K562 (cell line): ENCODE data around the gene CREB5. TPM values are rescaled to one million over a fixed set of nuclear protein-coding genes. Genes with fewer than 3 reads are reported as not detected.

Experiments
- ATAC-seq: fragments of 200-7000 bp; cut with Tn5 transposase; 3 replicates; pipeline ENCODE4 v1.9.1; 2020; ENCODE audit warnings: moderate library complexity
- BruUV-seq: library from RNA; stranded (reverse); fragments of 400-500 nt; replicated peaks from 2 replicates; lab custom pipeline; 2021; lab: Mats Ljungman, UMichigan
- CTCF ChIA-PET: fragments of 300-600 bp; formaldehyde crosslinking; extraction: SDS; loops from one replicate; lab custom pipeline; 2021; ENCODE audit warnings: low intra/inter-chr PET ratio; lab: Yijun Ruan, JAX
- POLR2A ChIA-PET: fragments of 300-600, 350-650 bp; sonication (Branson Sonifier 250); formaldehyde crosslinking; extraction: SDS; loops from one replicate; lab custom pipeline; 2021; ENCODE audit warnings: antibody characterized with exemption, inconsistent platforms; lab: Yijun Ruan, JAX
- DNase-seq, 4 experiments: peaks; one replicate each; pipeline versions ENCODE4 v3.0.0 to v3.0.0-alpha.2; 2011 to 2018; ENCODE audit warnings: low spot score in 3 of 4, mixed read lengths in 3 of 4; ENCODE audit errors: extremely low read depth in 1 of 4
- FAIRE-seq: peaks from 2 replicates; lab custom pipeline; 2011; peaks lifted over from hg19 to GRCh38; lab: Jason Lieb, UNC
- H2AFZ ChIP-seq: 2 replicates; pipeline ENCODE4 v1.6.0; 2011; ENCODE audit warnings: low read depth, low read length, control low read depth, inconsistent platforms
- H3K27ac ChIP-seq: fragments of 200-600 bp; 3 replicates; pipeline ENCODE4 v1.8.0; 2011; ENCODE audit warnings: low read depth, mild to moderate bottlenecking, control low read depth, inconsistent platforms, low read length, moderate library complexity, mixed read lengths; ENCODE audit errors: extremely low read depth
- H3K27me3 ChIP-seq, 2 experiments: fragments of 300-600 bp in 1 of 2; 2 replicates in 1 of 2; 3 replicates in 1 of 2; pipeline versions ENCODE4 v1.6.0 to v1.8.0; 2011; ENCODE audit warnings: inconsistent platforms in 2 of 2, low read length in 2 of 2, mild to moderate bottlenecking in 1 of 2, mixed read lengths in 1 of 2, moderate library complexity in 1 of 2; ENCODE audit not compliant: control insufficient read depth in 2 of 2, insufficient read depth in 2 of 2
- H3K36me3 ChIP-seq: fragments of 300-600 bp; 3 replicates; pipeline ENCODE4 v1.8.0; 2011; ENCODE audit warnings: mild to moderate bottlenecking, low read length, inconsistent platforms; ENCODE audit not compliant: control insufficient read depth, insufficient read depth
- H3K4me1 ChIP-seq, 2 experiments: fragments of 200-600 bp in 1 of 2; replicated peaks in 1 of 2; 2 replicates in 1 of 2; 3 replicates in 1 of 2; pipeline versions ENCODE4 v1.5.1 to v1.8.0; 2011; ENCODE audit warnings: inconsistent platforms in 2 of 2, low read length in 2 of 2, mild to moderate bottlenecking in 1 of 2, mixed read lengths in 1 of 2, moderate library complexity in 1 of 2; ENCODE audit not compliant: control insufficient read depth in 2 of 2, insufficient read depth in 2 of 2
- H3K4me2 ChIP-seq: 2 replicates; pipeline ENCODE4 v1.6.1; 2011; ENCODE audit warnings: low read length, control low read depth, inconsistent platforms, mixed read lengths; ENCODE audit not compliant: insufficient read depth
- H3K4me3 ChIP-seq: fragments of 200-600 bp; sonication (generic), shearing (Covaris generic); 2 replicates; pipeline ENCODE4 v1.5.1; 2016; ENCODE audit warnings: control low read depth, inconsistent platforms
- H3K79me2 ChIP-seq: fragments of 200-600 bp; 3 replicates; pipeline ENCODE4 v1.8.0; 2011; ENCODE audit warnings: low read length, inconsistent platforms; ENCODE audit not compliant: control insufficient read depth, insufficient read depth
- H3K9ac ChIP-seq, 2 experiments: 2 replicates each; pipeline versions ENCODE4 v1.6.0 to v1.6.1; 2011; ENCODE audit warnings: low read depth in 2 of 2, low read length in 2 of 2, control low read depth in 1 of 2, inconsistent platforms in 1 of 2, mild to moderate bottlenecking in 1 of 2, mixed read lengths in 1 of 2; ENCODE audit not compliant: insufficient read depth in 1 of 2
- H3K9me1 ChIP-seq: one replicate; pipeline ENCODE4 v1.6.0; 2011; ENCODE audit warnings: inconsistent platforms, mild to moderate bottlenecking, low read length, moderate library complexity; ENCODE audit not compliant: control insufficient read depth, insufficient read depth
- H3K9me3 ChIP-seq: replicated peaks from 2 replicates; pipeline ENCODE4 v1.5.1; 2011; ENCODE audit warnings: low read depth, low read length, inconsistent platforms; ENCODE audit not compliant: control insufficient read depth, insufficient read depth
- H4K20me1 ChIP-seq: replicated peaks from 2 replicates; pipeline ENCODE4 v1.6.1; 2011; ENCODE audit warnings: low read length, inconsistent platforms, mixed read lengths; ENCODE audit not compliant: control insufficient read depth, insufficient read depth
- ADNP ChIP-seq: fragments of 200-800 bp; sonication (Bioruptor generic); IDR thresholded peaks from 2 replicates; pipeline ENCODE4 v1.6.1; 2016; ENCODE audit warnings: missing genetic modification characterization, missing compliant biosample characterization
- DNMT1 ChIP-seq: fragments of 450-650 bp; IDR thresholded peaks from 2 replicates; pipeline ENCODE4 v1.6.1; 2016; ENCODE audit warnings: antibody characterized with exemption, mild to moderate bottlenecking
- GATAD2B ChIP-seq: fragments of 450-650 bp; IDR thresholded peaks from 2 replicates; pipeline ENCODE4 v1.6.1; 2017; ENCODE audit warnings: mild to moderate bottlenecking, borderline replicate concordance
- KLF16 ChIP-seq: IDR thresholded peaks from 2 replicates; pipeline ENCODE4 v1.6.1; 2016; ENCODE audit warnings: antibody characterized with exemption
- L3MBTL2 ChIP-seq: fragments of 450-650 bp; IDR thresholded peaks from 2 replicates; pipeline ENCODE4 v1.6.1; 2016; ENCODE audit warnings: mild to moderate bottlenecking, moderate library complexity
- MBD2 ChIP-seq: sonication (generic); IDR thresholded peaks from 2 replicates; pipeline ENCODE4 v1.6.1; 2016; ENCODE audit warnings: low read depth, borderline replicate concordance
- MYBL2 ChIP-seq, 2 experiments: fragments of 450-650 bp in 1 of 2; sonication (generic) in 1 of 2; formaldehyde crosslinking in 1 of 2; IDR thresholded peaks; 2 replicates each; pipeline versions ENCODE4 v1.6.1 to v1.8.1; 2017 to 2022; ENCODE audit warnings: borderline replicate concordance in 1 of 2, inconsistent platforms in 1 of 2, low read depth in 1 of 2, mild to moderate bottlenecking in 1 of 2, missing genetic modification reagents in 1 of 2, moderate library complexity in 1 of 2
- NCOA2 ChIP-seq, 2 experiments: fragments of 450-650 bp; IDR thresholded peaks; 2 replicates each; pipeline ENCODE4 v1.6.1; 2018; ENCODE audit warnings: mild to moderate bottlenecking in 2 of 2, moderate library complexity in 1 of 2; ENCODE audit not compliant: partially characterized antibody in 2 of 2
- NRF1 ChIP-seq, 2 experiments: fragments of 450-650 bp; IDR thresholded peaks in 1 of 2; conservative IDR thresholded peaks in 1 of 2; 2 replicates each; pipeline ENCODE4 v1.6.1; 2014; ENCODE audit warnings: mild to moderate bottlenecking in 2 of 2
- RBM34 ChIP-seq: fragments of 200-400 bp; formaldehyde crosslinking; IDR thresholded peaks from 2 replicates; pipeline ENCODE4 v1.6.1; 2018; ENCODE audit warnings: low read length, borderline replicate concordance; ENCODE audit not compliant: insufficient read depth
- U2AF1 ChIP-seq: fragments of 200-400 bp; formaldehyde crosslinking; optimal IDR thresholded peaks from 2 replicates; pipeline ENCODE3; 2017; ENCODE audit warnings: mild to moderate bottlenecking, low read depth, low read length, moderate library complexity
- XRCC5 ChIP-seq: fragments of 200-400 bp; formaldehyde crosslinking; IDR thresholded peaks from 2 replicates; pipeline ENCODE4 v1.6.1; 2017; ENCODE audit warnings: low read depth, mild to moderate bottlenecking, low read length
- WGBS: fragments of 100-300 bp; shearing (Covaris generic); methylation state at CpG from one replicate; pipeline ENCODE4 v1.1.6; 2016; ENCODE audit warnings: low coverage, mixed read lengths; ENCODE audit not compliant: insufficient coverage; ENCODE audit errors: missing lambda C conversion rate; 5-methylcytosine and 5-hydroxymethylcytosine counted together
- in situ Hi-C: fragments of 300-500 bp; cut with MboI; formaldehyde crosslinking; loops from 4 replicates; pipeline ENCODE4 v1.15.0; 2018; ENCODE audit warnings: inconsistent platforms, mixed read lengths
- intact Hi-C: fragments of 100-400 bp; cut with micrococcal nuclease; formaldehyde crosslinking; loops from 2 replicates; pipeline ENCODE4 v1.14.2; 2022
- polyA plus RNA-seq, 8 experiments: library from polyadenylated mRNA; depleted of rRNA in 4 of 8; stranded (reverse) in 5 of 8; unstranded in 3 of 8; fragments of >200 nt; fragmentation: Nextera tagmentation in 2 of 8; fragmentation: Illumina TruSeq in 1 of 8; extraction: Ambion mirVana in 2 of 8; extraction: Trizol in 1 of 8; gene quantifications; 2 replicates each; pipeline versions ENCODE4 v1.2.1 to v1.2.3, GENCODE V29; 2011 to 2014; ENCODE audit warnings: inconsistent platforms in 1 of 8, missing spikeins in 1 of 8
- total RNA-seq, 7 experiments: library from RNA; depleted of rRNA in 6 of 7; stranded (reverse); fragments of >200 nt in 6 of 7; fragmentation: Illumina TruSeq in 2 of 7; extraction: Trizol in 2 of 7; gene quantifications; 2 replicates each; pipeline versions ENCODE4 v1.2.1 to v1.2.3, GENCODE V29; 2011 to 2021; ENCODE audit warnings: low replicate concordance in 1 of 7
- TF ChIP-seq, protein P1 (sequence below): fragments of 250-450 bp; sonication (Bioruptor Pico); IDR thresholded peaks from 2 replicates; pipeline ENCODE4 v1.8.0; 2022; ENCODE audit warnings: inconsistent platforms, mild to moderate bottlenecking, moderate library complexity, borderline replicate concordance
- TF ChIP-seq, protein P2 (sequence below): IDR thresholded peaks from 3 replicates; pipeline ENCODE4 v1.6.1; 2011; ENCODE audit warnings: borderline replicate concordance, mild to moderate bottlenecking, moderate library complexity; ENCODE audit not compliant: insufficient read length; ENCODE audit errors: extremely low read depth
- TF ChIP-seq, protein P3 (sequence below), 2 experiments: IDR thresholded peaks in 1 of 2; conservative IDR thresholded peaks in 1 of 2; 2 replicates each; pipeline ENCODE4 v1.6.1; 2016; ENCODE audit warnings: low read depth in 2 of 2, mild to moderate bottlenecking in 1 of 2, missing compliant biosample characterization in 1 of 2, missing genetic modification characterization in 1 of 2, moderate library complexity in 1 of 2
- TF ChIP-seq, protein P4 (sequence below): fragments of 250-450 bp; sonication (Bioruptor Pico); IDR thresholded peaks from 2 replicates; pipeline ENCODE4 v1.8.0; 2021; ENCODE audit warnings: moderate library complexity, mild to moderate bottlenecking, inconsistent platforms

CREB5 gene
- total and polyA plus RNA-seq, 9 of the 15 experiments (the other 6 are each of a cell fraction or from before 2014, with no cell fraction given): 0.33 to 6.4 (median 1.8) TPM

DNA sequence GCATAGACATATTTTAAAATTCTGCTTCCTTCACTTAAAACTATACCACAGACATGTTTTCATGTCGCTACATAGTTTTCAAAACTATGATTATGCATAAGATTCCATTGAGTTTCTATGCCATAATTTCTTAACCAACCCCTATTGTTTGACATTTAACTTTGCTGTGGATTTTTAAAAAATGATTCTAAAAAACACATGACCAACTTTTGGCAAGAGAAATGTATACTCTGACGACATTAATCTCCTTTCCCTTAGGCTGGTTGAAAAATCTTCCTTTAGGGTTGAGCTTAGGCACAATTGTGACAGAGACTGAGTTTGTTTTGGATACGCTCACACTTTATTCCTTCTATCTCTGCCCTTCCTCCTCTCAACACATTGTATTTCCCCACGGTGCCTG lies 14.9 kb downstream of the CREB5 start:
- FAIRE-seq (no peak), DNase-seq (no peak), ATAC-seq (no peak)
- no peaks in the 10 kb centered on the region for H3K9me1 ChIP-seq
- H3K9me3 ChIP-seq: no peaks in the 10 kb centered on the region
- no peaks in the 10 kb centered on the region for H3K36me3 ChIP-seq
- no peaks in the 10 kb centered on the region for H3K79me2 ChIP-seq
- in situ Hi-C loops (no loop called here), intact Hi-C loops (no loop called here)
- H3K27ac ChIP-seq: no peak overlapping the region
- ChIA-PET POLR2A (no interaction called here), CTCF (no interaction called here)
- BruUV-seq: no TSS peak
- H4K20me1 ChIP-seq: no peaks in the 10 kb centered on the region
- H3K9ac ChIP-seq: no peak overlapping the region
- no peaks in the 10 kb centered on the region for H3K4me1 ChIP-seq
- H3K4me2 ChIP-seq: no peak overlapping the region
- H3K4me3 ChIP-seq: no peak overlapping the region
- no peak overlapping the region for H2AFZ ChIP-seq
- no peaks in the 10 kb centered on the region for H3K27me3 ChIP-seq
- WGBS: 0% methylated on average over 3 of the region's 4 CpGs
- TF ChIP-seq, protein P1, sequence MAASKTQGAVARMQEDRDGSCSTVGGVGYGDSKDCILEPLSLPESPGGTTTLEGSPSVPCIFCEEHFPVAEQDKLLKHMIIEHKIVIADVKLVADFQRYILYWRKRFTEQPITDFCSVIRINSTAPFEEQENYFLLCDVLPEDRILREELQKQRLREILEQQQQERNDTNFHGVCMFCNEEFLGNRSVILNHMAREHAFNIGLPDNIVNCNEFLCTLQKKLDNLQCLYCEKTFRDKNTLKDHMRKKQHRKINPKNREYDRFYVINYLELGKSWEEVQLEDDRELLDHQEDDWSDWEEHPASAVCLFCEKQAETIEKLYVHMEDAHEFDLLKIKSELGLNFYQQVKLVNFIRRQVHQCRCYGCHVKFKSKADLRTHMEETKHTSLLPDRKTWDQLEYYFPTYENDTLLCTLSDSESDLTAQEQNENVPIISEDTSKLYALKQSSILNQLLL (CRISPR knock-in tag): no peak
- TF ChIP-seq NRF1 (conservative IDR thresholded peaks at IDR 0.05 in 1 of 2, IDR thresholded peaks at IDR 0.05 in 1 of 2): no peak
- TF ChIP-seq, protein P2, sequence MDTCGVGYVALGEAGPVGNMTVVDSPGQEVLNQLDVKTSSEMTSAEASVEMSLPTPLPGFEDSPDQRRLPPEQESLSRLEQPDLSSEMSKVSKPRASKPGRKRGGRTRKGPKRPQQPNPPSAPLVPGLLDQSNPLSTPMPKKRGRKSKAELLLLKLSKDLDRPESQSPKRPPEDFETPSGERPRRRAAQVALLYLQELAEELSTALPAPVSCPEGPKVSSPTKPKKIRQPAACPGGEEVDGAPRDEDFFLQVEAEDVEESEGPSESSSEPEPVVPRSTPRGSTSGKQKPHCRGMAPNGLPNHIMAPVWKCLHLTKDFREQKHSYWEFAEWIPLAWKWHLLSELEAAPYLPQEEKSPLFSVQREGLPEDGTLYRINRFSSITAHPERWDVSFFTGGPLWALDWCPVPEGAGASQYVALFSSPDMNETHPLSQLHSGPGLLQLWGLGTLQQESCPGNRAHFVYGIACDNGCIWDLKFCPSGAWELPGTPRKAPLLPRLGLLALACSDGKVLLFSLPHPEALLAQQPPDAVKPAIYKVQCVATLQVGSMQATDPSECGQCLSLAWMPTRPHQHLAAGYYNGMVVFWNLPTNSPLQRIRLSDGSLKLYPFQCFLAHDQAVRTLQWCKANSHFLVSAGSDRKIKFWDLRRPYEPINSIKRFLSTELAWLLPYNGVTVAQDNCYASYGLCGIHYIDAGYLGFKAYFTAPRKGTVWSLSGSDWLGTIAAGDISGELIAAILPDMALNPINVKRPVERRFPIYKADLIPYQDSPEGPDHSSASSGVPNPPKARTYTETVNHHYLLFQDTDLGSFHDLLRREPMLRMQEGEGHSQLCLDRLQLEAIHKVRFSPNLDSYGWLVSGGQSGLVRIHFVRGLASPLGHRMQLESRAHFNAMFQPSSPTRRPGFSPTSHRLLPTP: no peak
- no peak for TF ChIP-seq ADNP (tag)
- no peak for TF ChIP-seq RBM34
- TF ChIP-seq, protein P3, sequence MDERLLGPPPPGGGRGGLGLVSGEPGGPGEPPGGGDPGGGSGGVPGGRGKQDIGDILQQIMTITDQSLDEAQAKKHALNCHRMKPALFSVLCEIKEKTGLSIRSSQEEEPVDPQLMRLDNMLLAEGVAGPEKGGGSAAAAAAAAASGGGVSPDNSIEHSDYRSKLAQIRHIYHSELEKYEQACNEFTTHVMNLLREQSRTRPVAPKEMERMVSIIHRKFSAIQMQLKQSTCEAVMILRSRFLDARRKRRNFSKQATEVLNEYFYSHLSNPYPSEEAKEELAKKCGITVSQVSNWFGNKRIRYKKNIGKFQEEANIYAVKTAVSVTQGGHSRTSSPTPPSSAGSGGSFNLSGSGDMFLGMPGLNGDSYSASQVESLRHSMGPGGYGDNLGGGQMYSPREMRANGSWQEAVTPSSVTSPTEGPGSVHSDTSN (CRISPR knock-in tag; IDR thresholded peaks at IDR 0.05; ENCODE audit: low read depth): no peak
- TF ChIP-seq, protein P3 (tag; conservative IDR thresholded peaks at IDR 0.05; ENCODE audit: low read depth): no peak
- no peak for TF ChIP-seq NCOA2 (IDR thresholded peaks at IDR 0.05; ENCODE audit: partially characterized antibody in 2 of 2)
- TF ChIP-seq U2AF1: no peak
- no peak for TF ChIP-seq MYBL2 (IDR thresholded peaks at IDR 0.05; ENCODE audit: low read depth)
- TF ChIP-seq MYBL2 (CRISPR knock-in tag; IDR thresholded peaks at IDR 0.05; ENCODE audit: borderline replicate concordance): no peak
- TF ChIP-seq DNMT1: no peak
- TF ChIP-seq L3MBTL2: no peak
- no peak for TF ChIP-seq MBD2
- TF ChIP-seq, protein P4, sequence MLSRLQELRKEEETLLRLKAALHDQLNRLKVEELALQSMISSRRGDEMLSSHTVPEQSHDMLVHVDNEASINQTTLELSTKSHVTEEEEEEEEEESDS (CRISPR knock-in tag): no peak
- no peak for TF ChIP-seq GATAD2B
- TF ChIP-seq XRCC5: no peak
- TF ChIP-seq KLF16: no peak
